Natural killer cell (primary cell): Measurements from ENCODE around the gene STK32C. TPM values are rescaled to one million over a fixed set of nuclear protein-coding genes. Genes with fewer than 3 reads are reported as not detected.

ENCODE experiments used
- ATAC-seq, 3 donors: fragments of 150-1000 bp in 2 of 3; fragments of 200-7000 bp in 1 of 3; cut with Tn5 transposase; 1 replicate in 1 of 3; 2 replicates in 2 of 3; pipeline ENCODE4 v1.10.0; 2021; ENCODE audit warnings: mild to moderate bottlenecking in 2 of 3, moderate library complexity in 2 of 3
- DNase-seq, 2 donors: peaks; one replicate each; pipeline versions ENCODE4 v3.0.0 to v3.0.0-alpha.2; 2013 to 2021; ENCODE audit warnings: mixed read lengths in 1 of 2
- H3K27ac ChIP-seq: one replicate; pipeline ENCODE4 v1.5.1; 2013; ENCODE audit warnings: mild to moderate bottlenecking, low read length
- H3K27me3 ChIP-seq: one replicate; pipeline ENCODE4 v1.6.1; 2013; ENCODE audit warnings: low read length; ENCODE audit not compliant: control insufficient read depth, insufficient read depth
- H3K36me3 ChIP-seq: one replicate; pipeline ENCODE4 v1.6.1; 2013; ENCODE audit warnings: low read length; ENCODE audit not compliant: control insufficient read depth, insufficient read depth
- H3K4me1 ChIP-seq: one replicate; pipeline ENCODE4 v1.6.1; 2013; ENCODE audit warnings: low read length; ENCODE audit not compliant: control insufficient read depth, insufficient read depth
- H3K4me3 ChIP-seq: one replicate; pipeline ENCODE4 v1.5.1; 2013; ENCODE audit warnings: low read length
- H3K9me3 ChIP-seq: one replicate; pipeline ENCODE4 v1.6.1; 2013; ENCODE audit warnings: low read length; ENCODE audit not compliant: control insufficient read depth, insufficient read depth
- H3K27ac Mint-ChIP-seq, 2 donors: one replicate each; pipeline ENCODE4 v1.8.0; 2022; ENCODE audit warnings: mild to moderate bottlenecking in 2 of 2, mixed read lengths in 2 of 2, moderate library complexity in 1 of 2
- H3K27me3 Mint-ChIP-seq, 2 donors: one replicate each; pipeline ENCODE4 v1.8.0; 2022; ENCODE audit warnings: low read depth in 2 of 2, mixed read lengths in 2 of 2
- H3K36me3 Mint-ChIP-seq: one replicate; pipeline ENCODE4 v1.8.0; 2022; ENCODE audit warnings: mixed read lengths
- H3K4me1 Mint-ChIP-seq, 2 donors: one replicate each; pipeline ENCODE4 v1.8.0; 2022; ENCODE audit warnings: mixed read lengths in 2 of 2
- H3K4me3 Mint-ChIP-seq: one replicate; pipeline ENCODE4 v1.8.0; 2022; ENCODE audit warnings: mild to moderate bottlenecking, moderate library complexity, mixed read lengths
- H3K9me3 Mint-ChIP-seq, 2 donors: one replicate each; pipeline ENCODE4 v1.8.0; 2022; ENCODE audit warnings: mixed read lengths in 2 of 2
- WGBS: methylation state at CpG from one replicate; pipeline ENCODE4 v1.1.7; 2013; ENCODE audit warnings: missing lambda C conversion rate; ENCODE audit not compliant: insufficient coverage; 5-methylcytosine and 5-hydroxymethylcytosine counted together
- intact Hi-C: fragments of 100-400 bp; cut with micrococcal nuclease; formaldehyde crosslinking; loops from one replicate; pipeline ENCODE4 v1.14.2; 2022
- total RNA-seq, 4 donors: library from RNA; stranded (reverse); fragments of 120-200 nt in 1 of 4; gene quantifications; one replicate each; pipeline versions ENCODE4 v1.2.3 to v1.2.4, GENCODE V29; 2013 to 2022
- TF ChIP-seq, protein P1 (sequence below): fragments of 200-600 bp; IDR thresholded peaks from one replicate; pipeline ENCODE4 v1.8.0; 2022; ENCODE audit warnings: antibody characterized with exemption

Gene STK32C
- total RNA-seq, 3 donors from 2014 or later (not counting 1 experiment from before 2014, with no cell fraction given): 12.7 to 22.1 (median 17.9) TPM

DNA sequence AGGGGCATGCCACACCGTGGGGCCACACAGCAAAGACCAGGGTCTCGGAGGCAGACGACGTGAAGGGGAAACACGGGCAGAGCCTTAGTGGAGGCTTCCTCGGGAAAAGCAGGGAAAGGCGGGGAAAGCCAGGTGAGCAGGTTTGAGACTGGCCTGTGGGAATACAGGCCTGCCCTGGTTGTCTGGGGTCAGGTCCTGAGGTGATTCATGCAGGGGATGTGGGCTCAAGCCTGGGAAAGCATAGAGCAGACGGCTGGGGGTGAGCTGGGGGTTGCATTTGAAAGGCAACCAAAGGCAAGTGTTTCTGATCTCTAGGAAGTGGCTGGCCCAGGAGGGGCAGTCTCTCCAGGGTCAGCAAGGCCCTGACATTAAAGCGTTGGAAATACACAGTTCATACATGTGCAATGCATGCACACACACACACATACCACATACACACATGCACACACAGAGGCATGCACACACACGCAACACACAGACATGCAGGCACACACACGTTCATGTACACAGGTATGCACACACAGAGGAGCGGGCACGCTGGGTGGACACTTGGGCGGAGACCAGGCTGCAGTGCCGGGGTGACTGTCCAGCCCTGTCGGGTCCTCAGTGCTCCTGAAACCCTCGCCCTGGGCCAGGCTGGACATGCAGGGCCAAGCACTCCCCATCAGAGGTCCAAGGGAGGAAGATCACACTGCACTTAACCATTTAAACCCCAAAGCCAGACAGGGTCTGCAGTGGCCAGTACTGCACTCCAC lies 69.2 kb downstream of the STK32C start:
- peaks cover under 1% of the 10 kb centered on the region for H3K4me1 ChIP-seq
- no peak overlapping the region for H3K4me3 Mint-ChIP-seq
- H3K36me3 Mint-ChIP-seq: no peaks in the 10 kb centered on the region

DNA sequence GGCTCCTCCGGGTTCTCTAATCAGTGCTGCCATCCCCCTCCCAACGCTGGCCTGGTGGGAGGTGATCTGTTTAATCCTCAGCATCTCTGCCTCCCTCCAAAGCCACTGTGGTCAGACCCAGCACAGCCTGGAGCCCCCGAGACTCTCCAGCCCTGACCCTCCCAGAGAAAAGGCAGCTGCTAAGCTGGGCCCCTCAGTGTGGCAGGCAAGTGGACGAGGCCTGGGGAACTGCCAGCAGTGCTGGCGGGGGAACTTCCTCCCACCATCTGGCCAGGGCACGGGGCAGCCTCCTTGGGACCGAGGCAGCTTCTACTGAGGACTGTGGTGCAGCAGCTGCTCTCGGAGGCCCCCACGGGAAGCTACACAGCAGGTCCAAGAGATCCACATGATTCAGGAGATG lies 69.9 kb downstream of the STK32C start:
- Histone ChIP-seq H3K4me1 (peaks cover 7% of the 10 kb centered on the region), H3K36me3 (no peaks in the 10 kb centered on the region), H3K27ac (no peak overlapping the region), H3K27me3 (no peaks in the 10 kb centered on the region), H3K9me3 (no peaks in the 10 kb centered on the region), H3K4me3 (no peak overlapping the region)
- TF ChIP-seq, protein P1, sequence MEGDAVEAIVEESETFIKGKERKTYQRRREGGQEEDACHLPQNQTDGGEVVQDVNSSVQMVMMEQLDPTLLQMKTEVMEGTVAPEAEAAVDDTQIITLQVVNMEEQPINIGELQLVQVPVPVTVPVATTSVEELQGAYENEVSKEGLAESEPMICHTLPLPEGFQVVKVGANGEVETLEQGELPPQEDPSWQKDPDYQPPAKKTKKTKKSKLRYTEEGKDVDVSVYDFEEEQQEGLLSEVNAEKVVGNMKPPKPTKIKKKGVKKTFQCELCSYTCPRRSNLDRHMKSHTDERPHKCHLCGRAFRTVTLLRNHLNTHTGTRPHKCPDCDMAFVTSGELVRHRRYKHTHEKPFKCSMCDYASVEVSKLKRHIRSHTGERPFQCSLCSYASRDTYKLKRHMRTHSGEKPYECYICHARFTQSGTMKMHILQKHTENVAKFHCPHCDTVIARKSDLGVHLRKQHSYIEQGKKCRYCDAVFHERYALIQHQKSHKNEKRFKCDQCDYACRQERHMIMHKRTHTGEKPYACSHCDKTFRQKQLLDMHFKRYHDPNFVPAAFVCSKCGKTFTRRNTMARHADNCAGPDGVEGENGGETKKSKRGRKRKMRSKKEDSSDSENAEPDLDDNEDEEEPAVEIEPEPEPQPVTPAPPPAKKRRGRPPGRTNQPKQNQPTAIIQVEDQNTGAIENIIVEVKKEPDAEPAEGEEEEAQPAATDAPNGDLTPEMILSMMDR: no peak
- ATAC-seq: no peak
- Mint-ChIP-seq H3K4me1 (peaks cover 10 to 11% of the 10 kb centered on the region in 2 donors), H3K9me3 (no peaks in the 10 kb centered on the region), H3K4me3 (no peak overlapping the region), H3K36me3 (no peaks in the 10 kb centered on the region), H3K27me3 (no peaks in the 10 kb centered on the region), H3K27ac (peak overlapping the region in 1 of 2 donors; percentile 47)
- no peak for DNase-seq
- intact Hi-C loops: no loop called here
- WGBS: 61% methylated on average over 8 of the region's 9 CpGs

More for the DNA sequence above, 69.2 kb downstream of the STK32C start:
- Histone ChIP-seq H3K36me3 (no peaks in the 10 kb centered on the region), H3K4me3 (no peak overlapping the region), H3K9me3 (no peaks in the 10 kb centered on the region), H3K27me3 (no peaks in the 10 kb centered on the region), H3K27ac (no peak overlapping the region)
- TF ChIP-seq, protein P1: no peak
- Mint-ChIP-seq H3K27me3 (no peaks in the 10 kb centered on the region), H3K4me1 (peaks cover 5 to 10% of the 10 kb centered on the region in 2 donors), H3K27ac (peak overlapping the region in 1 of 2 donors; percentile 47), H3K9me3 (no peaks in the 10 kb centered on the region)
- 91% methylated on average over 17 of the region's 17 CpGs for WGBS
- ATAC-seq (no peak), DNase-seq (no peak)
- intact Hi-C loops: no loop called here

DNA sequence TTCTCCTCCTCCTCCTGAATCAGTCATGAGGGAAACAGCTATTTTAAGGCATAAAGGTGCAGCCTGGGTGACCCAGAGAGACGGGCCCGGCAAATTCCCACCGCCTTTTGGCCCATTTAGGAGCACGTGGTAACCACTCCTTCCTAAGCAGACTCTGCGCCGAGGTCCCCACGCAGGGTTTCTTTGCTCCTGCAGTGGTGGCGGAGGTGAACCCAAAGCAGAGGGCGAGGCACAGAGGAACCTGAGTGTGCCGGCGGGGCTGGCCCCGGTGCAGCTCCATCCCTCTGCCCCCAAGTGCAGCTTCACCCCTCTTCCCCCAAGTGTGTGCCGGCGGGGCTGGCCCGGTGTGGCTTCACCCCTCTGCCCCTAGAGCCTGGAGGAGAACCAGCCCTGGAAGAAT lies 70.4 kb downstream of the STK32C start:
- H3K4me3 Mint-ChIP-seq: no peak overlapping the region
- H3K27me3 Mint-ChIP-seq: no peaks in the 10 kb centered on the region
- peaks cover 15 to 16% of the 10 kb centered on the region in 2 donors for H3K4me1 Mint-ChIP-seq
- H3K9me3 ChIP-seq: no peaks in the 10 kb centered on the region
- H3K36me3 ChIP-seq: no peaks in the 10 kb centered on the region
- 92% methylated on average over 15 of the region's 15 CpGs for WGBS
- TF ChIP-seq, protein P1: no peak
- no peak overlapping the region for H3K27ac Mint-ChIP-seq
- DNase-seq (no peak), ATAC-seq (no peak)
- no peak overlapping the region for H3K4me3 ChIP-seq
- no peaks in the 10 kb centered on the region for H3K27me3 ChIP-seq
- no peak overlapping the region for H3K27ac ChIP-seq
- no peaks in the 10 kb centered on the region for H3K9me3 Mint-ChIP-seq
- peaks cover 12% of the 10 kb centered on the region for H3K4me1 ChIP-seq
- H3K36me3 Mint-ChIP-seq: no peaks in the 10 kb centered on the region
- intact Hi-C loops: no loop called here
